GM19397 (cell line): Measurements from ENCODE around the gene HENMT1.

Source experiments
- ATAC-seq: cut with Tn5 transposase; IDR thresholded peaks from one replicate; pipeline ENCODE4 v1.9.1; 2021; ENCODE audit warnings: mild to moderate bottlenecking, moderate library complexity; ENCODE audit not compliant: unreplicated experiment

The HENMT1 gene

GRCh38 chr1:108628665-108629064 lies 32.2 kb downstream of the HENMT1 start:
- no peak for ATAC-seq

GRCh38 chr1:108627951-108628350 lies 32.9 kb downstream of the HENMT1 start:
- no peak for ATAC-seq

- ATAC-seq, result no peak
Measured at GRCh38 chr1:108627256-108627655, 33.6 kb downstream of the HENMT1 start.

GRCh38 chr1:108624069-108624468 lies 36.8 kb downstream of the HENMT1 start:
- ATAC-seq, result no peak

DNA sequence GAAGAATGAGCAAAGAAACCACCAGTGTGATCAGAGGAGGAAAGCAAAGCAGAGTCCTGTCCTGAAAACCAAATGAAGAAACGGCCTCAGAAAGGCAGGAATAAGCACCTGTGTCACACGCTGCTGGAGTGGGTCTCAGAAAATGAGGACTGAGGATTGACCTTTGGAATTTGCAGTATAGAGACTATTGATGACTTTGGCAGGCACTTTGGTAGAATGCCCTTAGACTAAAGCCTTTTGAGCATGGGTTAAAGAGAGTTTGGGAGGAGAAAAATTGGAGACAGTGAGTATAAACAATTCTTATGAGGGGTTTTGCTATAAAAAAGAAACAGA lies 43.2 kb downstream of the HENMT1 start:
- no peak for ATAC-seq

GRCh38 chr1:108617008-108617723 lies 43.7 kb downstream of the HENMT1 start:
- no peak for ATAC-seq

GRCh38 chr1:108615544-108615943 lies 45.3 kb downstream of the HENMT1 start:
- ATAC-seq, result no peak

DNA sequence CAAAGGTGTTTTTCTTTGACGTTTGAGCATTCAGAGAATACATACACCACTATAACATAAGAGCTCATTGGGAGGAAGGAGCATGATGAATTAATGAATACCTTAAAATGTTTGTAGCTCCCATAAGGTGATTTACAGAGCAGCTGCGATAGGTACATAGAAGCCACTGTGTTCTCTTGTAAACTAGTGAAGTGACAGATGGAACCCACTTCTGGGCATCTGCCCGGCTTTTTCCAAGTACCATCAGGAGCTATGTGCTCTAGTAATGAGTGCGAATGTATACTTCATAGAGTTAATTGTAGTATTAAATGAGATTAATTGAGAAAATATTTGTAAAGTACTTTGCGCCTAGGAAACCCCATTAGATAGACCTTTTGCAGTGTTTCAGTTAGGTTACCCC lies 48.4 kb downstream of the HENMT1 start:
- no peak for ATAC-seq

GRCh38 chr1:108611984-108612383 lies 48.9 kb downstream of the HENMT1 start:
- no peak for ATAC-seq

- no peak for ATAC-seq
Measured at GRCh38 chr1:108610073-108610472, 50.8 kb downstream of the HENMT1 start.

DNA sequence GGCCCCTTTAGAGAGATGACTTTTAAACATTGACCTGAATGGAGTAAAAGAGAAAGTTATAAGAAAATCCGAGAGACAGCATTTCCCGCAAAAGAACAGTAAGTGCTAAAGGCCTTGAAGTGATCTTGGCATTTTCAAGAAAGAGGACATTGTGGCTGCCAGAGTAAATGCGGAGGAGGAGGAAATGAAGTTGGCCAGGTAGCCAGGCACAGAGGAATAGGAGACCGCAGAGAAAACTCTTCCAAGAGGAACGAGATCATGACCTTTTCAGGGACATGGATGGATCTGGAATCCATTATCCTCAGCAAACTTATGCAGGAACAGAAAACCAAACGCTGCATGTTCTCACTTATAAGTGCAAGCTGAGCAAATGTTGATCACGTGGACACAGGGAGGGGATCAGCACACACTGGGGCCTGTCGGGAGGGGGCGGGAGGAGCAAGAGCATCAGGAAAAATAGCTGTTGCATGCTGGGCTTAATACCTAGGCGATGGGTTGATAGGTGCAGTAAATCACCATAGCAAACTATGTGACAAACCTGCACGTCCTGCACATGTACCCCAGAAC lies 51.3 kb downstream of the HENMT1 start:
- no peak for ATAC-seq

- no peak for ATAC-seq
Measured at GRCh38 chr1:108606478-108606877, 54.4 kb downstream of the HENMT1 start.

GRCh38 chr1:108605633-108606032 lies 55.3 kb downstream of the HENMT1 start:
- no peak for ATAC-seq

GRCh38 chr1:108601708-108602410 lies 59.0 kb downstream of the HENMT1 start:
- ATAC-seq, result no peak

- no peak for ATAC-seq
Measured at GRCh38 chr1:108600504-108600903, 60.4 kb downstream of the HENMT1 start.

DNA sequence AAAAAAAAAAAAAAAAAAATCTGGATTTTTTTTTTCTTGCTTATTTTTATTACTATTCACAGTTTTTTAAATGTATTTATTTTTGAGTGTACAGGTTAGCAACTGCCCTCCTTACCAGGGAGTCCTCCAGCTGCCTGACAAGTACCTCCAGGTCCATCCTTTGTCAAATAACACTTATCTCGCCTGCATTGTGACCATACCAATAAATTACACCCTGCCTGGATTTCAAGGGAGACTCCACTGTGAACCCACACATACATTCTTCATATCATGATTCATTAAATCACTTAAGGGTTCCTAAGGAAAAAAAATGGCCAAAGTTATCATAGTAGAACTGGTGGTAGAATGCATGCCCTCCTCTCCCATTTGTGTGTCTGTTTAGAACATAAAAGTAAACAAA lies 62.6 kb downstream of the HENMT1 start:
- ATAC-seq, result no peak
